Right lung (tissue), 10 donors: ENCODE data around the gene EIF1. TPM values are rescaled to one million over a fixed set of nuclear protein-coding genes. Genes with fewer than 3 reads are reported as not detected.
"Not testable (repeated sequence)": the region's sequence is repeated elsewhere in the genome, so short reads cannot be mapped to it uniquely, and the experiment has no call there.

Experiments used
- DNase-seq, 2 donors: peaks; one replicate each; pipeline ENCODE4 v3.0.0-alpha.2; 2013
- long read RNA-seq, 8 donors: transcript quantifications; one replicate each; lab custom pipeline, GENCODE V29; 2026
- polyA plus RNA-seq, 5 donors: library from polyadenylated mRNA; unstranded; fragments of 120-200 nt; gene quantifications; one replicate each; pipeline versions ENCODE4 v1.2.1 to v1.2.3, GENCODE V29; 2013; ENCODE audit warnings: inconsistent platforms in 1 of 5, low replicate concordance in 1 of 5; ENCODE audit not compliant: insufficient read length in 5 of 5, insufficient read depth in 1 of 5

The EIF1 gene
- 100 to 1,000 TPM; 648 to 772 (median 688) TPM for polyA plus RNA-seq
- long read RNA-seq, donor 1, transcript EIF1-203 (4 exons, 2,330 nt), result major isoform, 583 of 667 reads
- long read RNA-seq, donor 1, transcript EIF1-202 (2 exons, 2,170 nt), result minor isoform, 9 of 667 reads
- long read RNA-seq, donor 1, transcript EIF1-201 (3 exons, 1,120 nt), result minor isoform, 9 of 667 reads
- long read RNA-seq, donor 1, partial matches to known transcripts, result 54 of 667 reads
- long read RNA-seq, donor 1, other reads (novel, unspliced or antisense), result 10 of 667 reads
- long read RNA-seq, donor 2, transcript EIF1-203 (4 exons, 2,330 nt), result major isoform, 323 of 371 reads
- long read RNA-seq, donor 2, transcript EIF1-202 (2 exons, 2,170 nt), result minor isoform, 19 of 371 reads
- long read RNA-seq, donor 2, partial matches to known transcripts, result 21 of 371 reads
- long read RNA-seq, donor 2, other reads (novel, unspliced or antisense), result 0 of 371 reads
- long read RNA-seq, donor 3, transcript EIF1-203 (4 exons, 2,330 nt), result major isoform, 357 of 429 reads
- long read RNA-seq, donor 3, transcript EIF1-201 (3 exons, 1,120 nt), result minor isoform, 7 of 429 reads
- long read RNA-seq, donor 3, transcript EIF1-202 (2 exons, 2,170 nt), result minor isoform, 17 of 429 reads
- long read RNA-seq, donor 3, partial matches to known transcripts, result 46 of 429 reads
- long read RNA-seq, donor 3, other reads (novel, unspliced or antisense), result 0 of 429 reads
- long read RNA-seq, donor 4, transcript EIF1-203 (4 exons, 2,330 nt), result major isoform, 326 of 422 reads
- long read RNA-seq, donor 4, transcript EIF1-201 (3 exons, 1,120 nt), result minor isoform, 5 of 422 reads
- long read RNA-seq, donor 4, partial matches to known transcripts, result 88 of 422 reads
- long read RNA-seq, donor 4, other reads (novel, unspliced or antisense), result 0 of 422 reads
- long read RNA-seq, donor 5, transcript EIF1-201 (3 exons, 1,120 nt), result minor isoform, 12 of 647 reads
- long read RNA-seq, donor 5, transcript EIF1-203 (4 exons, 2,330 nt), result major isoform, 557 of 647 reads
- long read RNA-seq, donor 5, transcript EIF1-202 (2 exons, 2,170 nt), result minor isoform, 15 of 647 reads
- long read RNA-seq, donor 5, partial matches to known transcripts, result 48 of 647 reads
- long read RNA-seq, donor 5, other reads (novel, unspliced or antisense), result 12 of 647 reads
- long read RNA-seq, donor 6, transcript EIF1-201 (3 exons, 1,120 nt), result minor isoform, 9 of 812 reads
- long read RNA-seq, donor 6, transcript EIF1-202 (2 exons, 2,170 nt), result minor isoform, 14 of 812 reads
- long read RNA-seq, donor 6, transcript EIF1-203 (4 exons, 2,330 nt), result major isoform, 752 of 812 reads
- long read RNA-seq, donor 6, partial matches to known transcripts, result 28 of 812 reads
- long read RNA-seq, donor 6, other reads (novel, unspliced or antisense), result 8 of 812 reads
- long read RNA-seq, donor 7, transcript EIF1-202 (2 exons, 2,170 nt), result minor isoform, 7 of 366 reads
- long read RNA-seq, donor 7, transcript EIF1-203 (4 exons, 2,330 nt), result major isoform, 321 of 366 reads
- long read RNA-seq, donor 7, partial matches to known transcripts, result 34 of 366 reads
- long read RNA-seq, donor 7, other reads (novel, unspliced or antisense), result 0 of 366 reads
- long read RNA-seq, donor 8, transcript EIF1-202 (2 exons, 2,170 nt), result minor isoform, 9 of 189 reads
- long read RNA-seq, donor 8, transcript EIF1-203 (4 exons, 2,330 nt), result major isoform, 170 of 189 reads
- long read RNA-seq, donor 8, partial matches to known transcripts, result 7 of 189 reads
- long read RNA-seq, donor 8, other reads (novel, unspliced or antisense), result 0 of 189 reads

GRCh38 chr17:41688641-41689496 lies at the start of gene EIF1:
Gene EIF1 (plus strand): TSS chr17:41688885. CDS start chr17:41689039, 154 bp downstream.
- DNase-seq, result peak; percentile 99 to 100

- DNase-seq, result no peak
These were observed 49.7 kb upstream of the EIF1 start for GRCh38 chr17:41638941-41639340.

- DNase-seq, result no peak
These were observed 48.9 kb upstream of the EIF1 start for GRCh38 chr17:41639492-41640473.

- not testable (repeated sequence) for DNase-seq
These were observed 48.1 kb upstream of the EIF1 start for GRCh38 chr17:41640596-41640995.

GRCh38 chr17:41642252-41643156 lies 46.2 kb upstream of the EIF1 start:
- no peak for DNase-seq

GRCh38 chr17:41647038-41647813 lies 41.5 kb upstream of the EIF1 start:
- DNase-seq, result no peak

GRCh38 chr17:41647940-41648410 lies 40.7 kb upstream of the EIF1 start:
- peak; percentile 71 to 83 for DNase-seq

- peak; percentile 62 to 80 for DNase-seq
These were observed 40.1 kb upstream of the EIF1 start for GRCh38 chr17:41648411-41649195.

- DNase-seq, result no peak
These were observed 38.7 kb upstream of the EIF1 start for GRCh38 chr17:41649923-41650519.

GRCh38 chr17:41650794-41651624 lies 37.7 kb upstream of the EIF1 start:
- DNase-seq, result no peak

- peak; percentile 65 to 67 for DNase-seq
These were observed 36.8 kb upstream of the EIF1 start for GRCh38 chr17:41651625-41652460.

- no peak for DNase-seq
These were observed 36.2 kb upstream of the EIF1 start for GRCh38 chr17:41652461-41652970.

- no peak for DNase-seq
These were observed 35.3 kb upstream of the EIF1 start for GRCh38 chr17:41653421-41653820.
